K562 (cell line): ENCODE measurements around the gene ANKEF1. TPM values are rescaled to one million over a fixed set of nuclear protein-coding genes. Genes with fewer than 3 reads are reported as not detected.

Experiments
- ATAC-seq: fragments of 200-7000 bp; cut with Tn5 transposase; 3 replicates; pipeline ENCODE4 v1.9.1; 2020; ENCODE audit warnings: moderate library complexity
- BruUV-seq: library from RNA; stranded (reverse); fragments of 400-500 nt; replicated peaks from 2 replicates; lab custom pipeline; 2021; lab: Mats Ljungman, UMichigan
- CTCF ChIA-PET: fragments of 300-600 bp; formaldehyde crosslinking; extraction: SDS; loops from one replicate; lab custom pipeline; 2021; ENCODE audit warnings: low intra/inter-chr PET ratio; lab: Yijun Ruan, JAX
- POLR2A ChIA-PET: fragments of 300-600, 350-650 bp; sonication (Branson Sonifier 250); formaldehyde crosslinking; extraction: SDS; loops from one replicate; lab custom pipeline; 2021; ENCODE audit warnings: antibody characterized with exemption, inconsistent platforms; lab: Yijun Ruan, JAX
- DNase-seq, 4 experiments: peaks; one replicate each; pipeline versions ENCODE4 v3.0.0 to v3.0.0-alpha.2; 2011 to 2018; ENCODE audit warnings: low spot score in 3 of 4, mixed read lengths in 3 of 4; ENCODE audit errors: extremely low read depth in 1 of 4
- FAIRE-seq: peaks from 2 replicates; lab custom pipeline; 2011; peaks lifted over from hg19 to GRCh38; lab: Jason Lieb, UNC
- H2AFZ ChIP-seq: 2 replicates; pipeline ENCODE4 v1.6.0; 2011; ENCODE audit warnings: low read depth, low read length, control low read depth, inconsistent platforms
- H3K27ac ChIP-seq: fragments of 200-600 bp; 3 replicates; pipeline ENCODE4 v1.8.0; 2011; ENCODE audit warnings: low read depth, mild to moderate bottlenecking, control low read depth, inconsistent platforms, low read length, moderate library complexity, mixed read lengths; ENCODE audit errors: extremely low read depth
- H3K27me3 ChIP-seq, 2 experiments: fragments of 300-600 bp in 1 of 2; 2 replicates in 1 of 2; 3 replicates in 1 of 2; pipeline versions ENCODE4 v1.6.0 to v1.8.0; 2011; ENCODE audit warnings: inconsistent platforms in 2 of 2, low read length in 2 of 2, mild to moderate bottlenecking in 1 of 2, mixed read lengths in 1 of 2, moderate library complexity in 1 of 2; ENCODE audit not compliant: control insufficient read depth in 2 of 2, insufficient read depth in 2 of 2
- H3K36me3 ChIP-seq: fragments of 300-600 bp; 3 replicates; pipeline ENCODE4 v1.8.0; 2011; ENCODE audit warnings: mild to moderate bottlenecking, low read length, inconsistent platforms; ENCODE audit not compliant: control insufficient read depth, insufficient read depth
- H3K4me1 ChIP-seq, 2 experiments: fragments of 200-600 bp in 1 of 2; replicated peaks in 1 of 2; 2 replicates in 1 of 2; 3 replicates in 1 of 2; pipeline versions ENCODE4 v1.5.1 to v1.8.0; 2011; ENCODE audit warnings: inconsistent platforms in 2 of 2, low read length in 2 of 2, mild to moderate bottlenecking in 1 of 2, mixed read lengths in 1 of 2, moderate library complexity in 1 of 2; ENCODE audit not compliant: control insufficient read depth in 2 of 2, insufficient read depth in 2 of 2
- H3K4me2 ChIP-seq: 2 replicates; pipeline ENCODE4 v1.6.1; 2011; ENCODE audit warnings: low read length, control low read depth, inconsistent platforms, mixed read lengths; ENCODE audit not compliant: insufficient read depth
- H3K4me3 ChIP-seq: fragments of 200-600 bp; sonication (generic), shearing (Covaris generic); 2 replicates; pipeline ENCODE4 v1.5.1; 2016; ENCODE audit warnings: control low read depth, inconsistent platforms
- H3K79me2 ChIP-seq: fragments of 200-600 bp; 3 replicates; pipeline ENCODE4 v1.8.0; 2011; ENCODE audit warnings: low read length, inconsistent platforms; ENCODE audit not compliant: control insufficient read depth, insufficient read depth
- H3K9ac ChIP-seq, 2 experiments: 2 replicates each; pipeline versions ENCODE4 v1.6.0 to v1.6.1; 2011; ENCODE audit warnings: low read depth in 2 of 2, low read length in 2 of 2, control low read depth in 1 of 2, inconsistent platforms in 1 of 2, mild to moderate bottlenecking in 1 of 2, mixed read lengths in 1 of 2; ENCODE audit not compliant: insufficient read depth in 1 of 2
- H3K9me1 ChIP-seq: one replicate; pipeline ENCODE4 v1.6.0; 2011; ENCODE audit warnings: inconsistent platforms, mild to moderate bottlenecking, low read length, moderate library complexity; ENCODE audit not compliant: control insufficient read depth, insufficient read depth
- H3K9me3 ChIP-seq: replicated peaks from 2 replicates; pipeline ENCODE4 v1.5.1; 2011; ENCODE audit warnings: low read depth, low read length, inconsistent platforms; ENCODE audit not compliant: control insufficient read depth, insufficient read depth
- H4K20me1 ChIP-seq: replicated peaks from 2 replicates; pipeline ENCODE4 v1.6.1; 2011; ENCODE audit warnings: low read length, inconsistent platforms, mixed read lengths; ENCODE audit not compliant: control insufficient read depth, insufficient read depth
- ATF1 ChIP-seq, 2 experiments: fragments of 450-650 bp in 1 of 2; IDR thresholded peaks; 2 replicates each; pipeline ENCODE4 v1.6.1; 2016; ENCODE audit warnings: missing compliant biosample characterization in 1 of 2, missing genetic modification characterization in 1 of 2
- BMI1 ChIP-seq: fragments of 150-350 bp; IDR thresholded peaks from 2 replicates; pipeline ENCODE4 v1.6.1; 2014; ENCODE audit warnings: low read length
- CBFA2T2 ChIP-seq: fragments of 450-650 bp; conservative IDR thresholded peaks from 2 replicates; pipeline ENCODE4 v1.6.1; 2017; ENCODE audit warnings: mild to moderate bottlenecking
- CHAMP1 ChIP-seq: fragments of 450-650 bp; IDR thresholded peaks from 2 replicates; pipeline ENCODE4 v1.6.1; 2016; ENCODE audit warnings: mild to moderate bottlenecking
- CSDE1 ChIP-seq, 2 experiments: fragments of 450-650 bp; IDR thresholded peaks; 2 replicates each; pipeline ENCODE4 v1.6.1; 2016; ENCODE audit warnings: mild to moderate bottlenecking in 1 of 2
- CTBP1 ChIP-seq: fragments of 450-650 bp; IDR thresholded peaks from 2 replicates; pipeline ENCODE4 v1.6.1; 2016; ENCODE audit warnings: borderline replicate concordance
- MCM5 ChIP-seq: fragments of 450-650 bp; IDR thresholded peaks from 2 replicates; pipeline ENCODE4 v1.6.1; 2016; ENCODE audit warnings: low read depth
- MYNN ChIP-seq, 2 experiments: sonication (generic); formaldehyde crosslinking in 1 of 2; IDR thresholded peaks; 2 replicates each; pipeline versions ENCODE4 v1.5.0 to v1.6.1; 2016 to 2020; ENCODE audit warnings: antibody characterized with exemption in 1 of 2, missing genetic modification reagents in 1 of 2
- NR2C1 ChIP-seq, 2 experiments: fragments of 450-650 bp; IDR thresholded peaks; 2 replicates each; pipeline ENCODE4 v1.6.1; 2017; ENCODE audit warnings: mild to moderate bottlenecking in 2 of 2, antibody characterized with exemption in 1 of 2, inconsistent platforms in 1 of 2, missing compliant biosample characterization in 1 of 2, missing genetic modification characterization in 1 of 2
- POLR2G ChIP-seq: fragments of 200-400 bp; formaldehyde crosslinking; IDR thresholded peaks from 2 replicates; pipeline ENCODE4 v1.6.1; 2017; ENCODE audit warnings: low read depth, mild to moderate bottlenecking, antibody characterized with exemption, low read length, moderate library complexity
- SNIP1 ChIP-seq: fragments of 450-650 bp; IDR thresholded peaks from 2 replicates; pipeline ENCODE4 v1.7.1; 2017; ENCODE audit warnings: low read depth, mild to moderate bottlenecking
- SRSF3 ChIP-seq: fragments of 200-400 bp; formaldehyde crosslinking; IDR thresholded peaks from 2 replicates; pipeline ENCODE4 v1.6.1; 2016; ENCODE audit warnings: mild to moderate bottlenecking, low read length, moderate library complexity; ENCODE audit not compliant: insufficient read depth
- USF2 ChIP-seq: sonication (generic); formaldehyde crosslinking; IDR thresholded peaks from 2 replicates; pipeline ENCODE4 v1.5.0; 2020; ENCODE audit warnings: missing genetic modification reagents
- ZBED1 ChIP-seq: IDR thresholded peaks from 2 replicates; pipeline ENCODE4 v1.6.1; 2014
- ZNF133 ChIP-seq: fragments of 250-450 bp; sonication (Bioruptor Pico); IDR thresholded peaks from 2 replicates; pipeline ENCODE4 v1.4.0; 2020; ENCODE audit warnings: mild to moderate bottlenecking
- ZNF134 ChIP-seq: fragments of 250-450 bp; sonication (Bioruptor Pico); conservative IDR thresholded peaks from 2 replicates; pipeline ENCODE4 v1.4.0; 2020
- ZNF444 ChIP-seq: fragments of 250-450 bp; sonication (Bioruptor Pico); IDR thresholded peaks from 2 replicates; pipeline ENCODE4 v1.4.0; 2020; ENCODE audit warnings: mild to moderate bottlenecking, moderate library complexity
- ZNF707 ChIP-seq: fragments of 250-450 bp; sonication (Bioruptor Pico); conservative IDR thresholded peaks from 2 replicates; pipeline ENCODE4 v1.8.0; 2022; ENCODE audit warnings: inconsistent platforms, mild to moderate bottlenecking, moderate library complexity
- ZNF79 ChIP-seq: fragments of 250-450 bp; sonication (Bioruptor Pico); IDR thresholded peaks from 2 replicates; pipeline ENCODE4 v1.4.0; 2020; ENCODE audit warnings: low read depth, mild to moderate bottlenecking, moderate library complexity
- WGBS: fragments of 100-300 bp; shearing (Covaris generic); methylation state at CpG from one replicate; pipeline ENCODE4 v1.1.6; 2016; ENCODE audit warnings: low coverage, mixed read lengths; ENCODE audit not compliant: insufficient coverage; ENCODE audit errors: missing lambda C conversion rate; 5-methylcytosine and 5-hydroxymethylcytosine counted together
- in situ Hi-C: fragments of 300-500 bp; cut with MboI; formaldehyde crosslinking; loops from 4 replicates; pipeline ENCODE4 v1.15.0; 2018; ENCODE audit warnings: inconsistent platforms, mixed read lengths
- intact Hi-C: fragments of 100-400 bp; cut with micrococcal nuclease; formaldehyde crosslinking; loops from 2 replicates; pipeline ENCODE4 v1.14.2; 2022
- polyA plus RNA-seq, 8 experiments: library from polyadenylated mRNA; depleted of rRNA in 4 of 8; stranded (reverse) in 5 of 8; unstranded in 3 of 8; fragments of >200 nt; fragmentation: Nextera tagmentation in 2 of 8; fragmentation: Illumina TruSeq in 1 of 8; extraction: Ambion mirVana in 2 of 8; extraction: Trizol in 1 of 8; gene quantifications; 2 replicates each; pipeline versions ENCODE4 v1.2.1 to v1.2.3, GENCODE V29; 2011 to 2014; ENCODE audit warnings: inconsistent platforms in 1 of 8, missing spikeins in 1 of 8
- total RNA-seq, 7 experiments: library from RNA; depleted of rRNA in 6 of 7; stranded (reverse); fragments of >200 nt in 6 of 7; fragmentation: Illumina TruSeq in 2 of 7; extraction: Trizol in 2 of 7; gene quantifications; 2 replicates each; pipeline versions ENCODE4 v1.2.1 to v1.2.3, GENCODE V29; 2011 to 2021; ENCODE audit warnings: low replicate concordance in 1 of 7

ANKEF1 gene
- total and polyA plus RNA-seq, 9 of the 15 experiments (the other 6 are each of a cell fraction or from before 2014, with no cell fraction given): 0.35 to 2.1 (median 1.7) TPM

- POLR2A ChIA-PET: no interaction called here
- Histone ChIP-seq H2AFZ (no peak overlapping the region), H3K36me3 (no peaks in the 10 kb centered on the region), H3K9ac (no peak overlapping the region), H3K27ac (no peak overlapping the region), H4K20me1 (no peaks in the 10 kb centered on the region), H3K4me3 (no peak overlapping the region), H3K27me3 (no peaks in the 10 kb centered on the region), H3K4me1 (no peaks in the 10 kb centered on the region; a peak in 1 of 5 replicates), H3K9me1 (no peaks in the 10 kb centered on the region), H3K9me3 (no peaks in the 10 kb centered on the region), H3K4me2 (no peak overlapping the region), H3K79me2 (no peaks in the 10 kb centered on the region)
- TF ChIP-seq ATF1 (CRISPR knock-in tag; IDR thresholded peaks at IDR 0.05) (no peak), ATF1 (tag; IDR thresholded peaks at IDR 0.05) (no peak), ZNF134 (CRISPR knock-in tag) (no peak), ZNF707 (CRISPR knock-in tag) (no peak), CTBP1 (no peak), CSDE1 (IDR thresholded peaks at IDR 0.05) (no peak), ZBED1 (no peak), CBFA2T2 (no peak), MYNN (IDR thresholded peaks at IDR 0.05) (no peak), MYNN (CRISPR knock-in tag; IDR thresholded peaks at IDR 0.05) (no peak), NR2C1 (IDR thresholded peaks at IDR 0.05) (no peak), NR2C1 (tag; IDR thresholded peaks at IDR 0.05) (no peak), USF2 (CRISPR knock-in tag) (no peak), SRSF3 (no peak), CHAMP1 (no peak), SNIP1 (no peak), ZNF444 (no peak), MCM5 (no peak), BMI1 (no peak), ZNF133 (CRISPR knock-in tag) (no peak), POLR2G (no peak), ZNF79 (CRISPR knock-in tag) (no peak)
- intact Hi-C loops (no loop called here), in situ Hi-C loops (no loop called here)
- FAIRE-seq (no peak), DNase-seq (no peak), ATAC-seq (no peak)
- 14% methylated on average over 5 of the region's 5 CpGs for WGBS
- BruUV-seq: no TSS peak
- CTCF ChIA-PET: no interaction called here
Observed at GRCh38 chr20:10012464-10012863, 22.3 kb upstream of the ANKEF1 start.
